Measurements from ENCODE around the gene KCNK6. TPM values are rescaled to one million over a fixed set of nuclear protein-coding genes. Genes with fewer than 3 reads are reported as not detected.

KCNK6 gene
- total RNA-seq, 4 donors from 2014 or later = 2.3 to 13.0 (median 4.2) TPM

DNA sequence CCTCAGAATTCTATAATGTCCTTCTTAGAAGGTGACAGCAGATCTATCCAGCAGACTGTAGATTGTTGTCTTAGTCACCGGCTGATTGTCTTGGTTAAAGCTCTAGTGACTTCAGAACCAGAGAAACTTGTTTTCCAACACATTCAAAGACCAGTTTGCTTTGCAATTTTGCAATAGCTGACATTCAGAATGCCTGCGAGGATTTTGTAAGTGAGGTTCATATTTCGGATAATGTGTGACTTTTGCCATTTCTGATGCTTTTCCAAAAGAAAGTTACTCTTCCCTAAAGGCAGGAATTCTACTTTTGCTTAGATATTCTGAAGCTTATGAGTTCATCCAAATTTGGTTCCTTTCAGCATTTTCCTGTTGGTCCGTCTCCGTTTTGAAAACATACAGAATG lies 42.1 kb upstream of the KCNK6 start:
- TF ChIP-seq EP300 (IDR thresholded peaks at IDR 0.05) (no peak), POLR2AphosphoS5 (IDR thresholded peaks at IDR 0.05) (no peak), POLR2A (IDR thresholded peaks at IDR 0.05; ENCODE audit: low read depth) (no peak)
- TF ChIP-seq, protein P1, sequence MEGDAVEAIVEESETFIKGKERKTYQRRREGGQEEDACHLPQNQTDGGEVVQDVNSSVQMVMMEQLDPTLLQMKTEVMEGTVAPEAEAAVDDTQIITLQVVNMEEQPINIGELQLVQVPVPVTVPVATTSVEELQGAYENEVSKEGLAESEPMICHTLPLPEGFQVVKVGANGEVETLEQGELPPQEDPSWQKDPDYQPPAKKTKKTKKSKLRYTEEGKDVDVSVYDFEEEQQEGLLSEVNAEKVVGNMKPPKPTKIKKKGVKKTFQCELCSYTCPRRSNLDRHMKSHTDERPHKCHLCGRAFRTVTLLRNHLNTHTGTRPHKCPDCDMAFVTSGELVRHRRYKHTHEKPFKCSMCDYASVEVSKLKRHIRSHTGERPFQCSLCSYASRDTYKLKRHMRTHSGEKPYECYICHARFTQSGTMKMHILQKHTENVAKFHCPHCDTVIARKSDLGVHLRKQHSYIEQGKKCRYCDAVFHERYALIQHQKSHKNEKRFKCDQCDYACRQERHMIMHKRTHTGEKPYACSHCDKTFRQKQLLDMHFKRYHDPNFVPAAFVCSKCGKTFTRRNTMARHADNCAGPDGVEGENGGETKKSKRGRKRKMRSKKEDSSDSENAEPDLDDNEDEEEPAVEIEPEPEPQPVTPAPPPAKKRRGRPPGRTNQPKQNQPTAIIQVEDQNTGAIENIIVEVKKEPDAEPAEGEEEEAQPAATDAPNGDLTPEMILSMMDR (IDR thresholded peaks at IDR 0.05) = no peak
- H3K27me3 ChIP-seq = no peaks in the 10 kb centered on the region
- 65% methylated on average over 5 of the region's 5 CpGs for WGBS
- H3K4me1 ChIP-seq = peaks cover 23 to 43% (median 26%) of the 10 kb centered on the region in 4 donors
- H3K27ac ChIP-seq (replicated peaks in 1 of 4) = peak overlapping the region; percentile 44 to 61 (median 54)
- intact Hi-C loops (cut with DNase I) = no loop called here
- H3K4me3 ChIP-seq = no peak overlapping the region
- H3K36me3 ChIP-seq = no peaks in the 10 kb centered on the region
- H3K9me3 ChIP-seq = no peaks in the 10 kb centered on the region
- DNase-seq (ENCODE audit: extremely low spot score) = no peak

DNA sequence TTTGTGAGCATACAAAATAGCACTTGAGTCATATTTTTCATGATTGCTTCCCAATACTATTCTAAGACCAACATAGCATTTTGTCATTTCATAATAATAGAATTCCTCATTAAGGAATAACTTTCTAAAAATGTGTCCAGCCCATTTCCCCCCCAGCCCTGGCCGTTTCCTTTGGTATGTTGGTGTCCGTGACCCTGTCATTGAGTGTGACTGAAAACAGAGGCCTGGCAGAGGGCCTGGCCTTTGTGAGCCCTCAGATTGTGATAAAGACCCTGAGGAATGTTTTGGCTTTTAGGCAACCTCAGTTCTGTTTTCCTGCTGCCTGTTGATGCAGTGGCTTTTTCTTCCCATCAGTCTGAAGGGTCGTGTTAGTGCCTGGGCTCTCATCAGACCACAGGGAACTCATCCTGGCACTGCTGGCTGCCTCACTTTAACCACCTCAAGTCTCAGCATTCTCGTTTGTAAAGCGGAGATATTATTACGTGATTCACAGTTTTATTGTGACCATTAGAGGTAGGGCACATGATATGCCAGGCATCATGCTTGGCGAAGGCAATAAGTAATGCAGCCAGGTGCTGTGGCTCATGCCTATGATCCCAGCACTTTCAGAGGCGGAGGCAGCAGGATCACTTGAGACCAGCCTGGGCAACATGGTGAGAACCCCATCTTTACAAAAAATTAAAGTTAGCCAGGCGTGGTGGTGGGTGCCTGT lies 41.5 kb upstream of the KCNK6 start:
- Histone ChIP-seq H3K27me3 (no peaks in the 10 kb centered on the region), H3K4me1 (peaks cover 23 to 43% (median 26%) of the 10 kb centered on the region in 4 donors), H3K27ac (replicated peaks in 1 of 4) (peak overlapping the region; percentile 44 to 61 (median 54)), H3K9me3 (no peaks in the 10 kb centered on the region), H3K36me3 (no peaks in the 10 kb centered on the region), H3K4me3 (no peak overlapping the region)
- no peak for DNase-seq (ENCODE audit: extremely low spot score)
- TF ChIP-seq, protein P1 (IDR thresholded peaks at IDR 0.05) = no peak
- TF ChIP-seq POLR2A (IDR thresholded peaks at IDR 0.05; ENCODE audit: low read depth) = no peak
- TF ChIP-seq POLR2AphosphoS5 (IDR thresholded peaks at IDR 0.05) = peak; percentile 30 to 65
- intact Hi-C loops (cut with DNase I) = no loop called here
- WGBS = 54% methylated on average over 9 of the region's 9 CpGs

DNA sequence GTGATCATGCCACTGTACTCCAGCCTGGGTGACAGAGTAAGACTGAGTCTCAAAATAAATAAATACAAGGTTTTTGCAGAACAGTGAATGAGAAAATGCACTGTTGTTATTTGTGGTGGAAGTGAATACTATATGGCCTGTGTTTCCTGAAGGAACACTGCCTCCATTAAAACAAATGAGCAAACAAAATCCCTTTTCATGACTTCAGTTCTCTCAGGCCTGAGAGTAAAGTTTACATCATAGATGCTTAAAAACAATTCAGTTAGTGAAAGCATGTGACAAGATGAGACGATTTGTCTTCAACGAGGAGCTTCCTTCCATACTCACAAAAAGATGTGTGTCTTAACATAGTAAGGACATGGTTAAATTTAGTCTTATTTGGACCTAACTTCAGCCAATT lies 40.9 kb upstream of the KCNK6 start:
- WGBS = 40% methylated on average over 2 of the region's 2 CpGs
- no peaks in the 10 kb centered on the region for H3K27me3 ChIP-seq
- no peak overlapping the region for H3K4me3 ChIP-seq
- intact Hi-C loops (cut with DNase I) = no loop called here
- H3K36me3 ChIP-seq = no peaks in the 10 kb centered on the region
- peaks cover 23 to 43% (median 26%) of the 10 kb centered on the region in 4 donors for H3K4me1 ChIP-seq
- H3K9me3 ChIP-seq = no peaks in the 10 kb centered on the region
- DNase-seq (ENCODE audit: extremely low spot score) = no peak
- peak overlapping the region; percentile 44 to 61 (median 54) for H3K27ac ChIP-seq (replicated peaks in 1 of 4)
- TF ChIP-seq POLR2AphosphoS5 (IDR thresholded peaks at IDR 0.05) = no peak
- TF ChIP-seq, protein P1 (IDR thresholded peaks at IDR 0.05) = no peak
- no peak for TF ChIP-seq POLR2A (IDR thresholded peaks at IDR 0.05; ENCODE audit: low read depth)
- no peak for TF ChIP-seq EP300 (IDR thresholded peaks at IDR 0.05)

DNA sequence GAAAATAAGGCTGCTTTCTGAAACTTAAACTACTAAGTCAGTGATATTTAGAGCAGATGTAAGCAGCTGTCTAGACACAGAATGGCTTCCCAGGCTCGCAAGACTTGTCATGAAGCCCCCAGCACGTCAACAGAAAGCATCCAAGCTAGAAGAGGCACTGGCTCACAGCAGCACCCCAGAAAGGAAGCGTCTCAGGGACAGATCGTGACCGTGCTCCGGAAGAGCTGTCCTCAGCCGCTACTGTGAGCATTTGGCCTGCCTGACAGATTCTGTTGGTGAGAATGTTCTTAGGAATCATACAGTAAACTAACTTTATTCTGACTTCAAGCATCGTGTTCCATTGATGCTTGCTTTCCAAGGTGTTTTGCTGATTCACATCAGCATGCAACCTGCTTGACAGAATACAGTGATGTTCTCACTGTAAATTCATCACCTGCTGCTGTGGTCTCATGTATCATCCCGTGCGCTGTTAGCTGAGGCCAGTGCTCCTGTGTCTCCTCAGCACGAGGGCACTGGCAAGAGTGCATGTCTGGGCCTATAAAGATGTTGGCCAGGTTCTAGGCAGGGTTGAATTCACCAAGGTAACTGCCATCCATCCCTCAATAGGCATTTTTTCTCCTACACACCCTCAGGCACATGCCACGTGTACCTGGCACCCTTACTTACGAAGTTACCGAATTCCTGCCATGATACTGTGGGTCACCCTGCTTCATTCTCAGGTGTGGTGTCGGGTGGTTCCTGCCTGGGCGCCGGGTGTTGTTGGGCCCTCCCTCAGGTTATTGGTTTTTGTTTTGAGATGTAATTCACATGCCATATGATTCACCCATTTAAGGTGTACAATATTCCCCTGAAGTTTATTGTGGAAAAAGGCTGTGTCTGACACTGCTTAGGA lies 39.4 kb upstream of the KCNK6 start:
- Histone ChIP-seq H3K9me3 (no peaks in the 10 kb centered on the region), H3K27me3 (no peaks in the 10 kb centered on the region), H3K4me3 (no peak overlapping the region), H3K36me3 (no peaks in the 10 kb centered on the region), H3K4me1 (peaks cover 20 to 35% (median 23%) of the 10 kb centered on the region in 4 donors), H3K27ac (replicated peaks in 1 of 4) (no peak overlapping the region)
- 89% methylated on average over 17 of the region's 17 CpGs for WGBS
- TF ChIP-seq POLR2AphosphoS5 (IDR thresholded peaks at IDR 0.05) (no peak), EP300 (IDR thresholded peaks at IDR 0.05) (no peak), POLR2A (IDR thresholded peaks at IDR 0.05; ENCODE audit: low read depth) (no peak)
- TF ChIP-seq, protein P1 (IDR thresholded peaks at IDR 0.05) = no peak
- DNase-seq (ENCODE audit: extremely low spot score) = no peak
- intact Hi-C loops (cut with DNase I) = no loop called here
